Measurements from ENCODE around the gene LKAAEAR1. TPM values are rescaled to one million over a fixed set of nuclear protein-coding genes. Genes with fewer than 3 reads are reported as not detected.

LKAAEAR1 gene
- total and polyA plus RNA-seq, 2 experiments from 2014 or later = 1.8 TPM; not detected in 1

DNA sequence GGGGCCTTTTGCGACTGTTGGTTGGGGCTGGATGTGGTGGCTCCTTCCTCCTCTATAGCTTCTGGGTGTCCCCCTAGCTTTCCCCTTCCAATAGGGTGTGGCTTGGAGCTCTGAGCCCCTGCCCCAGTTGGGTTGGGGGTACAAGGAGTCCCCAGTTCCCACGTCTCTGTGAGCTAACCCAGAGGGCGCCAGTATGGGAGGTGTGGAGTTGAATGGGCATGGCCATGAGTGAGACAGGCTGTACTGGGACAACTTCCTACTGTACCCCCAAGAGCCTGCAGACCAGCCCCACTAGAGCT lies 47.0 kb downstream of the LKAAEAR1 start:
- peak overlapping the region; percentile 79; the same call in 1 of the 2 replicates for H3K4me3 ChIP-seq
- peaks cover 32% of the 10 kb centered on the region for H3K4me1 Mint-ChIP-seq
- peaks cover 10% of the 10 kb centered on the region; the same call in 1 of the 2 replicates for H3F3A ChIP-seq (replicated peaks; ENCODE audit: low read depth)
- DNase-seq (ENCODE audit: low spot score) (no peak), ATAC-seq (no peak)
- H3K27me3 ChIP-seq (ENCODE audit: insufficient read depth) = peaks cover 49% of the 10 kb centered on the region
- peaks cover 48% of the 10 kb centered on the region for H3K27me3 Mint-ChIP-seq (ENCODE audit: insufficient read depth, low read depth, poor library complexity)
- TF ChIP-seq NANOG (IDR thresholded peaks at IDR 0.05; ENCODE audit: borderline replicate concordance) = no peak
- TF ChIP-seq, protein P1, sequence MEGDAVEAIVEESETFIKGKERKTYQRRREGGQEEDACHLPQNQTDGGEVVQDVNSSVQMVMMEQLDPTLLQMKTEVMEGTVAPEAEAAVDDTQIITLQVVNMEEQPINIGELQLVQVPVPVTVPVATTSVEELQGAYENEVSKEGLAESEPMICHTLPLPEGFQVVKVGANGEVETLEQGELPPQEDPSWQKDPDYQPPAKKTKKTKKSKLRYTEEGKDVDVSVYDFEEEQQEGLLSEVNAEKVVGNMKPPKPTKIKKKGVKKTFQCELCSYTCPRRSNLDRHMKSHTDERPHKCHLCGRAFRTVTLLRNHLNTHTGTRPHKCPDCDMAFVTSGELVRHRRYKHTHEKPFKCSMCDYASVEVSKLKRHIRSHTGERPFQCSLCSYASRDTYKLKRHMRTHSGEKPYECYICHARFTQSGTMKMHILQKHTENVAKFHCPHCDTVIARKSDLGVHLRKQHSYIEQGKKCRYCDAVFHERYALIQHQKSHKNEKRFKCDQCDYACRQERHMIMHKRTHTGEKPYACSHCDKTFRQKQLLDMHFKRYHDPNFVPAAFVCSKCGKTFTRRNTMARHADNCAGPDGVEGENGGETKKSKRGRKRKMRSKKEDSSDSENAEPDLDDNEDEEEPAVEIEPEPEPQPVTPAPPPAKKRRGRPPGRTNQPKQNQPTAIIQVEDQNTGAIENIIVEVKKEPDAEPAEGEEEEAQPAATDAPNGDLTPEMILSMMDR (conservative IDR thresholded peaks at IDR 0.05; ENCODE audit: low read depth in 2 of 2) = no peak
- no peak for TF ChIP-seq EZH2phosphoT487 (IDR thresholded peaks at IDR 0.05; ENCODE audit: unreplicated experiment)
- no peak for TF ChIP-seq JUNB (IDR thresholded peaks at IDR 0.05; ENCODE audit: unreplicated experiment)
- no peak for TF ChIP-seq ZNF114 (CRISPR knock-in tag; IDR thresholded peaks at IDR 0.05)
- TF ChIP-seq, protein P2, sequence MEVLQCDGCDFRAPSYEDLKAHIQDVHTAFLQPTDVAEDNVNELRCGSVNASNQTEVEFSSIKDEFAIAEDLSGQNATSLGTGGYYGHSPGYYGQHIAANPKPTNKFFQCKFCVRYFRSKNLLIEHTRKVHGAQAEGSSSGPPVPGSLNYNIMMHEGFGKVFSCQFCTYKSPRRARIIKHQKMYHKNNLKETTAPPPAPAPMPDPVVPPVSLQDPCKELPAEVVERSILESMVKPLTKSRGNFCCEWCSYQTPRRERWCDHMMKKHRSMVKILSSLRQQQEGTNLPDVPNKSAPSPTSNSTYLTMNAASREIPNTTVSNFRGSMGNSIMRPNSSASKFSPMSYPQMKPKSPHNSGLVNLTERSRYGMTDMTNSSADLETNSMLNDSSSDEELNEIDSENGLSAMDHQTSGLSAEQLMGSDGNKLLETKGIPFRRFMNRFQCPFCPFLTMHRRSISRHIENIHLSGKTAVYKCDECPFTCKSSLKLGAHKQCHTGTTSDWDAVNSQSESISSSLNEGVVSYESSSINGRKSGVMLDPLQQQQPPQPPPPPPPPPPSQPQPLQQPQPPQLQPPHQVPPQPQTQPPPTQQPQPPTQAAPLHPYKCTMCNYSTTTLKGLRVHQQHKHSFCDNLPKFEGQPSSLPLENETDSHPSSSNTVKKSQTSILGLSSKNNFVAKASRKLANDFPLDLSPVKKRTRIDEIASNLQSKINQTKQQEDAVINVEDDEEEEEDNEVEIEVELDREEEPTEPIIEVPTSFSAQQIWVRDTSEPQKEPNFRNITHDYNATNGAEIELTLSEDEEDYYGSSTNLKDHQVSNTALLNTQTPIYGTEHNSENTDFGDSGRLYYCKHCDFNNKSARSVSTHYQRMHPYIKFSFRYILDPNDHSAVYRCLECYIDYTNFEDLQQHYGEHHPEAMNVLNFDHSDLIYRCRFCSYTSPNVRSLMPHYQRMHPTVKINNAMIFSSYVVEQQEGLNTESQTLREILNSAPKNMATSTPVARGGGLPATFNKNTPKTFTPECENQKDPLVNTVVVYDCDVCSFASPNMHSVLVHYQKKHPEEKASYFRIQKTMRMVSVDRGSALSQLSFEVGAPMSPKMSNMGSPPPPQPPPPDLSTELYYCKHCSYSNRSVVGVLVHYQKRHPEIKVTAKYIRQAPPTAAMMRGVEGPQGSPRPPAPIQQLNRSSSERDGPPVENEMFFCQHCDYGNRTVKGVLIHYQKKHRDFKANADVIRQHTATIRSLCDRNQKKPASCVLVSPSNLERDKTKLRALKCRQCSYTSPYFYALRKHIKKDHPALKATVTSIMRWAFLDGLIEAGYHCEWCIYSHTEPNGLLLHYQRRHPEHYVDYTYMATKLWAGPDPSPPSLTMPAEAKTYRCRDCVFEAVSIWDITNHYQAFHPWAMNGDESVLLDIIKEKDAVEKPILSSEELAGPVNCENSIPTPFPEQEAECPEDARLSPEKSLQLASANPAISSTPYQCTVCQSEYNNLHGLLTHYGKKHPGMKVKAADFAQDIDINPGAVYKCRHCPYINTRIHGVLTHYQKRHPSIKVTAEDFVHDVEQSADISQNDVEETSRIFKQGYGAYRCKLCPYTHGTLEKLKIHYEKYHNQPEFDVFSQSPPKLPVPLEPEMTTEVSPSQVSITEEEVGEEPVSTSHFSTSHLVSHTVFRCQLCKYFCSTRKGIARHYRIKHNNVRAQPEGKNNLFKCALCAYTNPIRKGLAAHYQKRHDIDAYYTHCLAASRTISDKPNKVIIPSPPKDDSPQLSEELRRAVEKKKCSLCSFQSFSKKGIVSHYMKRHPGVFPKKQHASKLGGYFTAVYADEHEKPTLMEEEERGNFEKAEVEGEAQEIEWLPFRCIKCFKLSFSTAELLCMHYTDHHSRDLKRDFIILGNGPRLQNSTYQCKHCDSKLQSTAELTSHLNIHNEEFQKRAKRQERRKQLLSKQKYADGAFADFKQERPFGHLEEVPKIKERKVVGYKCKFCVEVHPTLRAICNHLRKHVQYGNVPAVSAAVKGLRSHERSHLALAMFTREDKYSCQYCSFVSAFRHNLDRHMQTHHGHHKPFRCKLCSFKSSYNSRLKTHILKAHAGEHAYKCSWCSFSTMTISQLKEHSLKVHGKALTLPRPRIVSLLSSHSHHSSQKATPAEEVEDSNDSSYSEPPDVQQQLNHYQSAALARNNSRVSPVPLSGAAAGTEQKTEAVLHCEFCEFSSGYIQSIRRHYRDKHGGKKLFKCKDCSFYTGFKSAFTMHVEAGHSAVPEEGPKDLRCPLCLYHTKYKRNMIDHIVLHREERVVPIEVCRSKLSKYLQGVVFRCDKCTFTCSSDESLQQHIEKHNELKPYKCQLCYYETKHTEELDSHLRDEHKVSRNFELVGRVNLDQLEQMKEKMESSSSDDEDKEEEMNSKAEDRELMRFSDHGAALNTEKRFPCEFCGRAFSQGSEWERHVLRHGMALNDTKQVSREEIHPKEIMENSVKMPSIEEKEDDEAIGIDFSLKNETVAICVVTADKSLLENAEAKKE (CRISPR knock-in tag; IDR thresholded peaks at IDR 0.05) = no peak
- no peak for TF ChIP-seq CREB1 (CRISPR knock-in tag; IDR thresholded peaks at IDR 0.05; ENCODE audit: low read depth)
- no peak for TF ChIP-seq ZNF331 (CRISPR knock-in tag; IDR thresholded peaks at IDR 0.05; ENCODE audit: low read depth)
- TF ChIP-seq EZH2 (IDR thresholded peaks at IDR 0.05; ENCODE audit: low read depth, unreplicated experiment) = no peak
- no peak for TF ChIP-seq POLR2AphosphoS5 (IDR thresholded peaks at IDR 0.05; ENCODE audit: low read depth)
- peaks cover 38% of the 10 kb centered on the region for H3K4me1 ChIP-seq (ENCODE audit: insufficient read depth)
- H3K36me3 Mint-ChIP-seq (ENCODE audit: low read depth) = peaks cover 6% of the 10 kb centered on the region
- no peak overlapping the region for H2AFZ ChIP-seq
- no peaks in the 10 kb centered on the region for H3K79me2 ChIP-seq (replicated peaks; ENCODE audit: insufficient read depth)
- H3K9me3 Mint-ChIP-seq = no peaks in the 10 kb centered on the region
- no peak overlapping the region for H3K27ac Mint-ChIP-seq
- H4K20me1 ChIP-seq (replicated peaks; ENCODE audit: insufficient read depth) = no peaks in the 10 kb centered on the region
- H3K4me3 Mint-ChIP-seq = no peak overlapping the region
- no peaks in the 10 kb centered on the region for H3K9me2 ChIP-seq (ENCODE audit: insufficient read depth)
- H3K36me3 ChIP-seq (ENCODE audit: insufficient read depth) = no peaks in the 10 kb centered on the region
- H3K27ac ChIP-seq (ENCODE audit: low read depth) = no peak overlapping the region
- peak overlapping the region; percentile 91 for H3K4me2 ChIP-seq
